ENCODE results near the gene GASK1A. TPM values are rescaled to one million over a fixed set of nuclear protein-coding genes. Genes with fewer than 3 reads are reported as not detected.

The GASK1A gene
- total RNA-seq, 2 donors from 2014 or later = 8.8 to 16.8 TPM

- DNase-seq = no peak
- TF ChIP-seq POLR2A (IDR thresholded peaks at IDR 0.05) = no peak
- intact Hi-C loops (cut with DNase I) = loop anchor here (5.0 to 10.0 kb wide), 2 partner anchors 192 to 415 kb away; no protein-coding TSS in a partner anchor
- no peak for ATAC-seq
- H3K4me1 ChIP-seq = no peaks in the 10 kb centered on the region
- WGBS, 2 donors = 44 to 55% methylated on average over 5 of the region's 5 CpGs
- H3K4me3 ChIP-seq = no peak overlapping the region
- H3K27me3 ChIP-seq = no peaks in the 10 kb centered on the region
- H3K36me3 ChIP-seq (replicated peaks in 1 of 2; ENCODE audit: insufficient read depth in 1 of 2, low read depth in 2 of 2) = no peaks in the 10 kb centered on the region
- no peak overlapping the region for H3K27ac ChIP-seq
- no peaks in the 10 kb centered on the region for H3K9me3 ChIP-seq
Measured at GRCh38 chr3:42960282-42960681, 18.8 kb upstream of the GASK1A start.

GRCh38 chr3:42960786-42961185 lies 18.3 kb upstream of the GASK1A start:
- H3K27me3 ChIP-seq = no peaks in the 10 kb centered on the region
- H3K4me1 ChIP-seq = no peaks in the 10 kb centered on the region
- no peaks in the 10 kb centered on the region for H3K36me3 ChIP-seq (replicated peaks in 1 of 2; ENCODE audit: insufficient read depth in 1 of 2, low read depth in 2 of 2)
- intact Hi-C loops (cut with DNase I) = loop anchor here (5.0 to 10.0 kb wide), 2 partner anchors 192 to 414 kb away; no protein-coding TSS in a partner anchor
- ATAC-seq (no peak), DNase-seq (no peak)
- WGBS, 2 donors = 65 to 88% methylated on average over 1 of the region's 1 CpG
- no peak overlapping the region for H3K27ac ChIP-seq
- no peaks in the 10 kb centered on the region for H3K9me3 ChIP-seq
- no peak overlapping the region for H3K4me3 ChIP-seq
- TF ChIP-seq CTCF (IDR thresholded peaks at IDR 0.05) (no peak), POLR2A (IDR thresholded peaks at IDR 0.05) (no peak)

GRCh38 chr3:42961633-42962032 lies 17.5 kb upstream of the GASK1A start:
- peak; percentile 30 for ATAC-seq
- intact Hi-C loops (cut with DNase I) = loop anchor here (5.0 to 10.0 kb wide), 2 partner anchors 191 to 413 kb away; no protein-coding TSS in a partner anchor

GRCh38 chr3:42963269-42963668 lies 15.8 kb upstream of the GASK1A start:
- no peaks in the 10 kb centered on the region for H3K9me3 ChIP-seq
- no peak overlapping the region for H3K4me3 ChIP-seq
- H3K36me3 ChIP-seq (replicated peaks in 1 of 2; ENCODE audit: insufficient read depth in 1 of 2, low read depth in 2 of 2) = no peaks in the 10 kb centered on the region
- DNase-seq = no peak
- no peaks in the 10 kb centered on the region for H3K27me3 ChIP-seq
- TF ChIP-seq CTCF (IDR thresholded peaks at IDR 0.05) (no peak), POLR2A (IDR thresholded peaks at IDR 0.05) (no peak)
- H3K27ac ChIP-seq = no peak overlapping the region
- no peak for ATAC-seq
- intact Hi-C loops (cut with DNase I) = loop anchor here (5.0 to 10.0 kb wide), 2 partner anchors 189 to 412 kb away; no protein-coding TSS in a partner anchor
- H3K4me1 ChIP-seq = no peaks in the 10 kb centered on the region
- 43% methylated on average over 2 of the region's 2 CpGs for WGBS, 2 donors

More at GRCh38 chr3:42961633-42962032, 17.5 kb upstream of the GASK1A start:
- Histone ChIP-seq H3K4me1 (no peaks in the 10 kb centered on the region), H3K9me3 (no peaks in the 10 kb centered on the region), H3K27ac (no peak overlapping the region), H3K27me3 (no peaks in the 10 kb centered on the region), H3K4me3 (no peak overlapping the region), H3K36me3 (replicated peaks in 1 of 2; ENCODE audit: insufficient read depth in 1 of 2, low read depth in 2 of 2) (no peaks in the 10 kb centered on the region)
- WGBS, 2 donors = 1 to 2% methylated on average over 4 of the region's 4 CpGs
- DNase-seq = peak; percentile 28 to 57 (median 46)
- TF ChIP-seq CTCF (IDR thresholded peaks at IDR 0.05) (peak; percentile 26 to 72 (median 60)), POLR2A (IDR thresholded peaks at IDR 0.05) (no peak)

GRCh38 chr3:42964266-42964665 lies 14.8 kb upstream of the GASK1A start:
- H3K27ac ChIP-seq = no peak overlapping the region
- H3K36me3 ChIP-seq (replicated peaks in 1 of 2; ENCODE audit: insufficient read depth in 1 of 2, low read depth in 2 of 2) = no peaks in the 10 kb centered on the region
- H3K27me3 ChIP-seq = no peaks in the 10 kb centered on the region
- no peak for DNase-seq
- no peak for TF ChIP-seq POLR2A (IDR thresholded peaks at IDR 0.05)
- TF ChIP-seq CTCF (IDR thresholded peaks at IDR 0.05) = no peak
- no peaks in the 10 kb centered on the region for H3K4me1 ChIP-seq
- intact Hi-C loops (cut with DNase I) = loop anchor here (5.0 to 10.0 kb wide), 2 partner anchors 188 to 411 kb away; no protein-coding TSS in a partner anchor
- ATAC-seq = no peak
- H3K9me3 ChIP-seq = no peaks in the 10 kb centered on the region
- WGBS, 2 donors = 78 to 83% methylated on average over 4 of the region's 4 CpGs
- no peak overlapping the region for H3K4me3 ChIP-seq

Measured in body of pancreas (tissue), 4 donors.